ENCODE results near the gene RAE1. TPM values are rescaled to one million over a fixed set of nuclear protein-coding genes. Genes with fewer than 3 reads are reported as not detected.

RAE1 gene
- total RNA-seq, 1 donor from 2014 or later = 44.6 TPM

DNA sequence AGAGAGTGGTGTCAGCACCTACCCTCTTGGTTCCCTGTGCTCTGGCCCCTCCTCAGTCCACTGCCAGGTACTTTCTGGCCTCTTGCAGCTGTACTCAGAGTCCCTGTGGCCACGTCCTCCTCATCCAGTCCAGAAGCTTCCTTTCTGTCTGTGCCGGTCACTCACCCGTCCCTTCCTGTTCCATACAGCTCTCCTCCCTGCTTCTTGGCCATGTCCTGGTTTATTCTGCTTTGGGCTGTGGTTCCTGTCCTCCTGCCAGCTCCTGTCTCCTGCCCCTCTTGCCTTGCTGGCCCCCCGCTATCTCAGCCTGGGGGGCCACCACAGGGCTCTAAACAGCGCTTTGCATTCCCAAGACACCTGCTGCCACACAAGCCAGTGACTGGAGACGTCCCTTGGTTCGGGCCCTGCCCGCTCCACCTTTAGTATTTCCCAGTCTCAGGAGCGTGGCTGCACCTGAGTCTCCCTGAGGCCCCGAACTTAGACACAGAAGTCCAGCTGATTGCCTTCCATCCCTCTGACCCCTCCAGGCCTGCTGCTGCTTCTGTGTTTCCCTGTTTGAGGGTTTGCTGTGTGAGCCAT, 24.7 kb downstream of the RAE1 start:
- H3K27ac Mint-ChIP-seq = no peak overlapping the region
- no peaks in the 10 kb centered on the region for H3K27me3 Mint-ChIP-seq
- H3K4me3 Mint-ChIP-seq (ENCODE audit: low read depth) = no peak overlapping the region
- H3K4me1 Mint-ChIP-seq (ENCODE audit: low read depth) = no peaks in the 10 kb centered on the region
- TF ChIP-seq, protein P1, sequence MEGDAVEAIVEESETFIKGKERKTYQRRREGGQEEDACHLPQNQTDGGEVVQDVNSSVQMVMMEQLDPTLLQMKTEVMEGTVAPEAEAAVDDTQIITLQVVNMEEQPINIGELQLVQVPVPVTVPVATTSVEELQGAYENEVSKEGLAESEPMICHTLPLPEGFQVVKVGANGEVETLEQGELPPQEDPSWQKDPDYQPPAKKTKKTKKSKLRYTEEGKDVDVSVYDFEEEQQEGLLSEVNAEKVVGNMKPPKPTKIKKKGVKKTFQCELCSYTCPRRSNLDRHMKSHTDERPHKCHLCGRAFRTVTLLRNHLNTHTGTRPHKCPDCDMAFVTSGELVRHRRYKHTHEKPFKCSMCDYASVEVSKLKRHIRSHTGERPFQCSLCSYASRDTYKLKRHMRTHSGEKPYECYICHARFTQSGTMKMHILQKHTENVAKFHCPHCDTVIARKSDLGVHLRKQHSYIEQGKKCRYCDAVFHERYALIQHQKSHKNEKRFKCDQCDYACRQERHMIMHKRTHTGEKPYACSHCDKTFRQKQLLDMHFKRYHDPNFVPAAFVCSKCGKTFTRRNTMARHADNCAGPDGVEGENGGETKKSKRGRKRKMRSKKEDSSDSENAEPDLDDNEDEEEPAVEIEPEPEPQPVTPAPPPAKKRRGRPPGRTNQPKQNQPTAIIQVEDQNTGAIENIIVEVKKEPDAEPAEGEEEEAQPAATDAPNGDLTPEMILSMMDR (IDR thresholded peaks at IDR 0.05; ENCODE audit: unreplicated experiment) = no peak
- no peaks in the 10 kb centered on the region for H3K9me3 Mint-ChIP-seq (ENCODE audit: low read depth)
- H3K36me3 Mint-ChIP-seq (ENCODE audit: insufficient read depth) = peaks cover 18% of the 10 kb centered on the region
- DNase-seq (ENCODE audit: low spot score, unreplicated experiment) = no peak

DNA sequence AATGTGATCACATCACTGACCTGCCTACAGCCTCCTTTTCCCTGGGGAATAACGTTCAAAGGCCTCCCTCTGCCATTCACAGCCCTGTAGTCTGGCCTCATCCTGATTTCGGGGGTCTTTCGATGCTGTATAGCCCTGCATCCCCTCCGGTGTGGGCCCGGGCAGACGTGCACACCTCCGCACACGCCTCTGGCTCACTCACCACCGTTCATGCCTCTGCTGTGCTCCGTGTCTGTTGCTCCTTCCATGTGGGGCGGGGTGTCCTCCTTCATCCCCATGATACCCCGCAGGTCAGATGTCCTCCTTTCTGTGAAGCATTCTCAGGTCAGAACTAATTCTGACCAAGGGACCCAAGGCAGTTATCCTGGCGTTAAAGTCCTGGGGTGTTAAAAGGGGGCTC, 26.3 kb downstream of the RAE1 start:
- no peak overlapping the region for H3K4me3 Mint-ChIP-seq (ENCODE audit: low read depth)
- TF ChIP-seq, protein P1 (IDR thresholded peaks at IDR 0.05; ENCODE audit: unreplicated experiment) = no peak
- H3K27ac Mint-ChIP-seq = no peak overlapping the region
- peaks cover 16% of the 10 kb centered on the region for H3K36me3 Mint-ChIP-seq (ENCODE audit: insufficient read depth)
- DNase-seq (ENCODE audit: low spot score, unreplicated experiment) = no peak
- no peaks in the 10 kb centered on the region for H3K4me1 Mint-ChIP-seq (ENCODE audit: low read depth)
- no peaks in the 10 kb centered on the region for H3K9me3 Mint-ChIP-seq (ENCODE audit: low read depth)
- no peaks in the 10 kb centered on the region for H3K27me3 Mint-ChIP-seq

DNA sequence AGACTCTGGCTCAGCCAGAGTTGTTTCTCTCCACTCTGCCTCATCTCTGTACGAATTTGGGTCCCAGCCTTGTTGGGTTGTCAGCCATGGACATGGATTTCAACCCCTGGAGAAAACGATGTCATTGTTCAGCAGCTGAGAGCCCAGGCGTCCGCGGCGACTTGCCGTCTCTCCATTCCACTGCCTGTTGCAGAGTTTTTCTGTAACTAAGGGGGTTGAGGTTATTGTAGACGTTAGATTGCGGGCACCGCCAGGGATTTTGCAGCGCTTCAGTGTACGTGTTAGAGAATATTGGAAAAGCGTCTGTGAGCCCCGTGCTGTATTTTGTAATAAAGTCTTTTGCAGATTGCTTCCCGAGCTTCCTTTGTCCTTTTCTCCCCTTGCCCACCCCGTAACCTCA, 27.1 kb downstream of the RAE1 start:
- Mint-ChIP-seq H3K4me3 (ENCODE audit: low read depth) (no peak overlapping the region), H3K9me3 (ENCODE audit: low read depth) (no peaks in the 10 kb centered on the region), H3K27me3 (no peaks in the 10 kb centered on the region), H3K36me3 (ENCODE audit: insufficient read depth) (peaks cover 16% of the 10 kb centered on the region), H3K4me1 (ENCODE audit: low read depth) (no peaks in the 10 kb centered on the region), H3K27ac (peak overlapping the region; percentile 74)
- TF ChIP-seq, protein P1 (IDR thresholded peaks at IDR 0.05; ENCODE audit: unreplicated experiment) = no peak
- no peak for DNase-seq (ENCODE audit: low spot score, unreplicated experiment)

DNA sequence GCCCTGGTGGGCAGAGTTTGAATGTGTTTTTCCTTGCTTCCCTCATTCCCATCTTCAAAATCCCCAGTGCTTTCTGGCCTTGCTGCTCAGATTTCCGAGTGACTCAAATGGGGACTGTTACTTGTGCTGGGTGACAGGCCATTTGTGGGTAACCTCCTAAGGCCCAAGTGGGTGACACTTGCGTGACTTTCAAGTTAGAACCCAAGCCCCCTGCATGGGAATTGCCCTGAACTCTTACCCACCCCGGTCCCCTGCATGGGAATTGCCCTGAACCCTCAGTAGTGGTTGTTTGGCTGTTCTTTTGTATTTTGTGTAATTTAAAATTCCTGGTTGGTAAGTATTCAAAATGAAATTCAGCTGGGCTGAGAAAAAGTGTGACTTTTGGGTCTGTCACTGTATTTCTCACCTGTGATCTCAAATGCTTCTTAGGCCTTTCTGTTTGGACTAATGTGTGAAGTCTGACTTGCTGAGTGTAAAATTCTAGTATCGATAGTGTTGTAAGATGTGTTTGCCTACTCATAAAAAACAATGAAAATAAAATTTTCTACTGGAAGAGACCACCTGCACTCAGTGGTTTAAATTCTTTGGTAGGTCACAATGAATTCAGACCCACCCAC, 27.7 kb downstream of the RAE1 start:
- Mint-ChIP-seq H3K4me1 (ENCODE audit: low read depth) (no peaks in the 10 kb centered on the region), H3K36me3 (ENCODE audit: insufficient read depth) (peaks cover 12% of the 10 kb centered on the region), H3K27me3 (no peaks in the 10 kb centered on the region), H3K4me3 (ENCODE audit: low read depth) (no peak overlapping the region), H3K9me3 (ENCODE audit: low read depth) (no peaks in the 10 kb centered on the region), H3K27ac (no peak overlapping the region)
- TF ChIP-seq, protein P1 (IDR thresholded peaks at IDR 0.05; ENCODE audit: unreplicated experiment) = no peak
- DNase-seq (ENCODE audit: low spot score, unreplicated experiment) = no peak

DNA sequence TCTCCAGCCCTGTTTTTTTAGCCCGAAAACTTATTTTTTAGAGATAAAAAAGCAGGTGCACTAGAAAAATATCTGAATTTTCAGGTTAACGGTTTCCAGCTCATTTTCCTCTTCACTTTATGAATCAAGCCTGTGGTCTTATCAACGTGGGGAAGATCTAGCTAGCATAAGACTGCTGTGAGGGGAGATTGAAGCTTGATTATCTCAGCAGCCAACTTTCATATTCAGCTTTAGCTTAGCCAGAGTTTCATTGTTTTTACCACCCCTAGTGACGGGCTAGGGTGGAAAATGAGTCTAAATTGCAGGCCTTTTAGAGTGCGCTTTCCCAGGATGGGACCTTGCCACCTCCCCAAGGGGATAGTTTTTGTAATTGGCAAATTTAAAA, 28.2 kb downstream of the RAE1 start:
- no peaks in the 10 kb centered on the region for H3K4me1 Mint-ChIP-seq (ENCODE audit: low read depth)
- peak overlapping the region; percentile 19 for H3K27ac Mint-ChIP-seq
- H3K9me3 Mint-ChIP-seq (ENCODE audit: low read depth) = no peaks in the 10 kb centered on the region
- H3K27me3 Mint-ChIP-seq = no peaks in the 10 kb centered on the region
- peaks cover 11% of the 10 kb centered on the region for H3K36me3 Mint-ChIP-seq (ENCODE audit: insufficient read depth)
- no peak for DNase-seq (ENCODE audit: low spot score, unreplicated experiment)
- H3K4me3 Mint-ChIP-seq (ENCODE audit: low read depth) = no peak overlapping the region
- TF ChIP-seq, protein P1 (IDR thresholded peaks at IDR 0.05; ENCODE audit: unreplicated experiment) = no peak

Data from progenitor cell of endocrine pancreas (in vitro differentiated cells).